Peyer's patch (tissue), 4 donors: ENCODE measurements around the gene TEC. TPM values are rescaled to one million over a fixed set of nuclear protein-coding genes. Genes with fewer than 3 reads are reported as not detected.

ENCODE experiments used
- DNase-seq, 3 donors: peaks; one replicate each; pipeline ENCODE4 v3.0.0-alpha.2; 2017 to 2019
- H3K27ac ChIP-seq, 4 donors: fragments of 200-600 bp; sonication (generic); one replicate each; pipeline ENCODE4 v1.5.1; 2016 to 2019
- H3K27me3 ChIP-seq, 2 donors: fragments of 200-600 bp; sonication (generic); one replicate each; pipeline ENCODE4 v1.5.1; 2019
- H3K36me3 ChIP-seq, 3 donors: fragments of 200-600 bp; sonication (generic); one replicate each; pipeline ENCODE4 v1.5.1; 2016 to 2019
- H3K4me1 ChIP-seq, 4 donors: fragments of 200-600 bp; sonication (generic); one replicate each; pipeline ENCODE4 v1.5.1; 2016 to 2019
- H3K4me3 ChIP-seq, 4 donors: fragments of 200-600 bp; sonication (generic); 1 replicate in 3 of 4; 2 replicates in 1 of 4; pipeline ENCODE4 v1.5.1; 2016 to 2019; ENCODE audit warnings: mild to moderate bottlenecking in 1 of 4
- H3K9me3 ChIP-seq, 4 donors: fragments of 200-600 bp; sonication (generic); one replicate each; pipeline ENCODE4 v1.5.1; 2016 to 2019; ENCODE audit warnings: mild to moderate bottlenecking in 1 of 4
- POLR2A ChIP-seq, 2 donors: fragments of 450-650 bp; IDR thresholded peaks; one replicate each; pipeline ENCODE4 v1.5.1; 2017; ENCODE audit warnings: antibody characterized with exemption in 2 of 2, mild to moderate bottlenecking in 2 of 2, moderate library complexity in 2 of 2
- small RNA-seq, 2 donors: library from RNA; depleted of rRNA; stranded (forward); fragments of <200 nt; gene quantifications; one replicate each; pipeline ENCODE3, GENCODE V24; 2016
- total RNA-seq, 4 donors: library from RNA; depleted of rRNA; stranded (reverse); fragments of >200 nt; gene quantifications; one replicate each; pipeline ENCODE4 v1.1.0, GENCODE V29; 2016
- TF ChIP-seq, protein P1 (sequence below), 6 experiments: fragments of 450-650 bp in 4 of 6; fragments of 200-600 bp in 2 of 6; sonication (generic) in 1 of 6; IDR thresholded peaks; one replicate each; pipeline ENCODE4 v1.5.1; 2017 to 2019; ENCODE audit warnings: antibody characterized with exemption in 6 of 6, mild to moderate bottlenecking in 3 of 6, moderate library complexity in 1 of 6

TEC gene
- total RNA-seq, 4 donors from 2014 or later = 5.3 to 13.0 (median 10.2) TPM

DNA sequence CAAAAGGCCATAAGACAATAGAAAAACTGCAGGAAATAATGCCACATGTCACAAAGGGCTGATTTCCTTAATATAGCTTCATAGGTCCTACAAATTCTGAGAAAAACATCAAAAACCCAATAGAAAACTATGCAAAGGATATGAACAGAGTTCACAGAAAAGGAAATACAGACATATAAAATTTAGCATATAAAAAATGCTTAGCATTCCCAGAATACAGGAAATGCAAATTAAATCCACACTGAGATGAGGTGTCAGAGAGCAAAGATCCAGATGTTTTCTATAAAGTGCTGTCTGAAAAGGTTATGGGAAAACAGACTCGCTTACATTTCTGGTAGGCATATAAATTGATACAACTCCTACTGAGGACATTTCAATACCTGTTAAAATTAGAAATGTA is 169.4 kb downstream of the TEC start:
- Histone ChIP-seq H3K36me3 (no peaks in the 10 kb centered on the region), H3K9me3 (no peaks in the 10 kb centered on the region), H3K4me3 (no peak overlapping the region), H3K27me3 (no peaks in the 10 kb centered on the region), H3K27ac (no peak overlapping the region), H3K4me1 (no peaks in the 10 kb centered on the region)
- DNase-seq = no peak
- TF ChIP-seq POLR2A (IDR thresholded peaks at IDR 0.05) = no peak
- TF ChIP-seq, protein P1, sequence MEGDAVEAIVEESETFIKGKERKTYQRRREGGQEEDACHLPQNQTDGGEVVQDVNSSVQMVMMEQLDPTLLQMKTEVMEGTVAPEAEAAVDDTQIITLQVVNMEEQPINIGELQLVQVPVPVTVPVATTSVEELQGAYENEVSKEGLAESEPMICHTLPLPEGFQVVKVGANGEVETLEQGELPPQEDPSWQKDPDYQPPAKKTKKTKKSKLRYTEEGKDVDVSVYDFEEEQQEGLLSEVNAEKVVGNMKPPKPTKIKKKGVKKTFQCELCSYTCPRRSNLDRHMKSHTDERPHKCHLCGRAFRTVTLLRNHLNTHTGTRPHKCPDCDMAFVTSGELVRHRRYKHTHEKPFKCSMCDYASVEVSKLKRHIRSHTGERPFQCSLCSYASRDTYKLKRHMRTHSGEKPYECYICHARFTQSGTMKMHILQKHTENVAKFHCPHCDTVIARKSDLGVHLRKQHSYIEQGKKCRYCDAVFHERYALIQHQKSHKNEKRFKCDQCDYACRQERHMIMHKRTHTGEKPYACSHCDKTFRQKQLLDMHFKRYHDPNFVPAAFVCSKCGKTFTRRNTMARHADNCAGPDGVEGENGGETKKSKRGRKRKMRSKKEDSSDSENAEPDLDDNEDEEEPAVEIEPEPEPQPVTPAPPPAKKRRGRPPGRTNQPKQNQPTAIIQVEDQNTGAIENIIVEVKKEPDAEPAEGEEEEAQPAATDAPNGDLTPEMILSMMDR (IDR thresholded peaks at IDR 0.05) = no peak

GRCh38 chr4:48095441-48095840 is 174.2 kb downstream of the TEC start:
- no peaks in the 10 kb centered on the region for H3K36me3 ChIP-seq
- H3K4me3 ChIP-seq = no peak overlapping the region
- TF ChIP-seq, protein P1 (IDR thresholded peaks at IDR 0.05) = no peak
- TF ChIP-seq POLR2A (IDR thresholded peaks at IDR 0.05) = no peak
- no peaks in the 10 kb centered on the region for H3K4me1 ChIP-seq
- no peak overlapping the region for H3K27ac ChIP-seq
- peak in 1 of 3 donors; percentile 50 for DNase-seq
- H3K9me3 ChIP-seq = no peaks in the 10 kb centered on the region
- no peaks in the 10 kb centered on the region for H3K27me3 ChIP-seq

- TF ChIP-seq, protein P1 (IDR thresholded peaks at IDR 0.05) = no peak
- no peak for TF ChIP-seq POLR2A (IDR thresholded peaks at IDR 0.05)
Observed at GRCh38 chr4:48093991-48094416, 175.6 kb downstream of the TEC start.

GRCh38 chr4:48090621-48091020 is 179.0 kb downstream of the TEC start:
- Histone ChIP-seq H3K27me3 (no peaks in the 10 kb centered on the region), H3K9me3 (no peaks in the 10 kb centered on the region), H3K27ac (no peak overlapping the region), H3K36me3 (no peaks in the 10 kb centered on the region), H3K4me1 (peaks cover 0 to 5% (median 0%) of the 10 kb centered on the region in 4 donors), H3K4me3 (no peak overlapping the region)
- TF ChIP-seq POLR2A (IDR thresholded peaks at IDR 0.05) = no peak
- TF ChIP-seq, protein P1 (IDR thresholded peaks at IDR 0.05) = no peak
- DNase-seq = no peak

More at GRCh38 chr4:48093991-48094416, 175.6 kb downstream of the TEC start:
- DNase-seq = peak in 2 of 3 donors; percentile 59 to 82
- peak overlapping the region in 1 of 4 donors; percentile 25 for H3K27ac ChIP-seq
- no peaks in the 10 kb centered on the region for H3K4me1 ChIP-seq
- no peaks in the 10 kb centered on the region for H3K9me3 ChIP-seq
- no peaks in the 10 kb centered on the region for H3K27me3 ChIP-seq
- H3K4me3 ChIP-seq = no peak overlapping the region
- no peaks in the 10 kb centered on the region for H3K36me3 ChIP-seq

DNA sequence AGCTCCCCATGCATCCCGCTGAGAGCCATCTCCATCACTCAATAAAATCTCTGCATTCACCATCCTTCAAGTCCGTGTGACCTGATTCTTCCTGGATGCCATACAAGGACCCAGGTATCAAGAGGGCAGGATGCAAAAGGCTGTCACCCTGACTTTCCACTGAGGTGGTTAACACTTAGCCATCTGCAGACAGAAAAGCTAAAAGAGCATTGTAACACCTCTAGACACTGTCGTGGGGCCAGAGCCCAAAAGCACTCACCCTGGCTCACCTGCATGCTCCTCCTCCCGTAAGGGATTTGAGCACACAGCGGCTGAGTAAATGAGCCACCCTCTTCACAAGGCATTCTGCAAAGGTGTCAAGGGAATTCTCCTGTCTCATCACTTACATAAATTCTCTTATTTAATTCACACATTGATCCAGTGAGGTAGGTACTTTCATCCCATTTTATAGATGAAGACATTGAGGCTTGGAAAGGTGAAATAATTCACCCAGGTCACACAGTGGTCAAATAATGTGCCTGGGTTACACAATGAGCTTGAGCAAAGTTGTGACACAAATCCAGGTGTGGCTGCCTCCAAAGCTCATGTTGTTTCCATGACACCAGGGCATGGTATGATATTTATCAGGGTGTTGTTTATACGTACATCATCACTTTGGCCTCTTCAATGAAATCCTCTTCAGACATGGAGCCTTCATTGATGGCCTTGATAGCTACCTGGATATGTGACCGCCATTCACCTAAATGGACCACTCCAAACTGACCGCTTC is 183.6 kb downstream of the TEC start:
- Histone ChIP-seq H3K9me3 (no peaks in the 10 kb centered on the region), H3K27ac (no peak overlapping the region), H3K4me3 (no peak overlapping the region), H3K36me3 (no peaks in the 10 kb centered on the region), H3K27me3 (no peaks in the 10 kb centered on the region), H3K4me1 (peaks cover 0 to 5% (median 0%) of the 10 kb centered on the region in 4 donors)
- TF ChIP-seq, protein P1 (IDR thresholded peaks at IDR 0.05) = no peak
- no peak for TF ChIP-seq POLR2A (IDR thresholded peaks at IDR 0.05)
- no peak for DNase-seq

Small RNA genes lying within 50 kb of the gene (small RNA-seq; reads per million reads assigned to genes)
- gene RF00019 (0 reads per million in 2 donors), gene RF00026 (0 reads per million in 2 donors), gene RNU6-838P (0 reads per million in 2 donors)

Other genes starting within 250 kb of the TEC start
- 10 to 100 TPM in 2 of 4 donors, 1 to 10 TPM in 2; 3.9 to 33.0 (median 9.5) TPM for gene TXK, start 135.6 kb downstream of the TEC start, total RNA-seq
- 10 to 100 TPM; 19.1 to 40.9 (median 22.4) TPM for gene SLAIN2, start 71.7 kb upstream of the TEC start, total RNA-seq
- gene SLC10A4, start 213.5 kb upstream of the TEC start, total RNA-seq = not detected
- gene ZAR1, start 220.4 kb upstream of the TEC start, total RNA-seq = not detected